GM12892 (cell line): ENCODE data around the gene BDP1.
"Not testable (repeated sequence)": the region's sequence is repeated elsewhere in the genome, so short reads cannot be mapped to it uniquely, and the experiment has no call there.

ENCODE experiments used
- POLR2A ChIP-seq: IDR thresholded peaks from 2 replicates; pipeline ENCODE4 v1.6.1; 2011; ENCODE audit warnings: low read depth, low read length, control low read depth
- POLR2AphosphoS5 ChIP-seq: IDR thresholded peaks from 2 replicates; pipeline ENCODE4 v1.6.1; 2011; ENCODE audit warnings: low read depth, low read length, control low read depth

GRCh38 chr5:71445015-71445414, 10.4 kb upstream of the BDP1 start:
- TF ChIP-seq POLR2A, POLR2AphosphoS5: not testable (repeated sequence)
